ENCODE data around the gene KRT78. TPM values are rescaled to one million over a fixed set of nuclear protein-coding genes. Genes with fewer than 3 reads are reported as not detected.

Gene KRT78
- total RNA-seq, 1 donor from 2014 or later, result not detected

- no peak within 1 kb of the TSS for H3K4me3 ChIP-seq (ENCODE audit: low read depth, low read length)
- no peak for TF ChIP-seq CTCF (conservative IDR thresholded peaks at IDR 0.05; ENCODE audit: low read depth, low read length)
- no peak for DNase-seq (ENCODE audit: low read depth)
These were observed 34.7 kb downstream of the KRT78 start, which contains the start of gene KRT4 for GRCh38 chr12:52813885-52814709. Gene KRT4 (minus strand): TSS chr12:52814116. CDS start chr12:52814058, 58 bp downstream.

GRCh38 chr12:52813203-52813819, 35.5 kb downstream of the KRT78 start:
- TF ChIP-seq CTCF (conservative IDR thresholded peaks at IDR 0.05; ENCODE audit: low read depth, low read length), result no peak
- no peak for DNase-seq (ENCODE audit: low read depth)

GRCh38 chr12:52812749-52813148, 36.0 kb downstream of the KRT78 start:
- no peak for TF ChIP-seq CTCF (conservative IDR thresholded peaks at IDR 0.05; ENCODE audit: low read depth, low read length)
- no peak for DNase-seq (ENCODE audit: low read depth)

More at GRCh38 chr12:52813203-52813819, 35.5 kb downstream of the KRT78 start:
- no peak overlapping the region for H3K4me3 ChIP-seq (ENCODE audit: low read depth, low read length)

GRCh38 chr12:52812073-52812400, 36.8 kb downstream of the KRT78 start:
- H3K4me3 ChIP-seq (ENCODE audit: low read depth, low read length), result no peak overlapping the region
- TF ChIP-seq CTCF (conservative IDR thresholded peaks at IDR 0.05; ENCODE audit: low read depth, low read length), result no peak
- DNase-seq (ENCODE audit: low read depth), result no peak

More at GRCh38 chr12:52812749-52813148, 36.0 kb downstream of the KRT78 start:
- H3K4me3 ChIP-seq (ENCODE audit: low read depth, low read length), result no peak overlapping the region

- TF ChIP-seq CTCF (conservative IDR thresholded peaks at IDR 0.05; ENCODE audit: low read depth, low read length), result no peak
- H3K4me3 ChIP-seq (ENCODE audit: low read depth, low read length), result no peak overlapping the region
- no peak for DNase-seq (ENCODE audit: low read depth)
These were observed 37.4 kb downstream of the KRT78 start for GRCh38 chr12:52811191-52812072.

- no peak for DNase-seq (ENCODE audit: low read depth)
- H3K4me3 ChIP-seq (ENCODE audit: low read depth, low read length), result no peak overlapping the region
- no peak for TF ChIP-seq CTCF (conservative IDR thresholded peaks at IDR 0.05; ENCODE audit: low read depth, low read length)
These were observed 38.2 kb downstream of the KRT78 start for GRCh38 chr12:52810554-52810953.
